Effector memory CD4-positive, alpha-beta T cell (primary cell): ENCODE results near the gene EPHA7.

Source experiments
- DNase-seq, 3 donors: peaks; one replicate each; pipeline ENCODE4 v3.0.0-alpha.2; 2020
- H3K27ac ChIP-seq: 2 replicates; pipeline ENCODE4 v1.7.0; 2013; ENCODE audit warnings: mild to moderate bottlenecking, low read length, moderate library complexity; ENCODE audit not compliant: insufficient read depth, poor library complexity, severe bottlenecking
- H3K27me3 ChIP-seq: replicated peaks from 2 replicates; pipeline ENCODE4 v1.7.0; 2013; ENCODE audit warnings: mild to moderate bottlenecking, low read length; ENCODE audit not compliant: insufficient read depth, control insufficient read depth, poor library complexity, severe bottlenecking
- H3K36me3 ChIP-seq: 2 replicates; pipeline ENCODE4 v1.7.0; 2013; ENCODE audit warnings: mild to moderate bottlenecking, low read length, moderate library complexity; ENCODE audit not compliant: control insufficient read depth, insufficient read depth
- H3K4me1 ChIP-seq: 2 replicates; pipeline ENCODE4 v1.7.0; 2013; ENCODE audit warnings: low read length, mild to moderate bottlenecking; ENCODE audit not compliant: control insufficient read depth, insufficient read depth, poor library complexity, severe bottlenecking
- H3K4me3 ChIP-seq: 2 replicates; pipeline ENCODE4 v1.7.0; 2013; ENCODE audit warnings: low read length, low read depth, mild to moderate bottlenecking; ENCODE audit not compliant: insufficient read depth, poor library complexity, severe bottlenecking
- H3K9me3 ChIP-seq: 2 replicates; pipeline ENCODE4 v1.7.0; 2013; ENCODE audit warnings: mild to moderate bottlenecking, low read length, moderate library complexity; ENCODE audit not compliant: control insufficient read depth

EPHA7 gene

DNA sequence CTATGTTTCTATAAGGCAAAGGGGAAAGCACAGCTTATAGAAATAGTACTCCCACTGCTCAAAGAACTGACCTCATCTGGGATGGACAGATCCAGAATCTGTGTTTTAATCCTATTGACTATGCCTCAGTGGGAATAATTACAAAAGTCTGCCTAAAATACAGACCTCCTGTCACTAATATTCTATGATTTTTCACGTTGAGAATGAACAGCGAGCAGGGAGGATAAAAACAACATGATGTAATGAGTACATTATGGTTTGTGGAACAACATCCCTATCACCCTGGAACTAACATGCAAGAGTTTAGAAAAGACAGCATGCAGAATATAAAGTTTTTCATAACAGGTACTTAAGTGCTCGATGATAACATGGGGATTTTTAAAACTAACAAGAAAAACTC lies 53.9 kb downstream of the EPHA7 start:
- Histone ChIP-seq H3K4me3 (no peak overlapping the region), H3K9me3 (no peaks in the 10 kb centered on the region), H3K4me1 (no peaks in the 10 kb centered on the region), H3K27ac (no peak overlapping the region), H3K27me3 (no peaks in the 10 kb centered on the region), H3K36me3 (no peaks in the 10 kb centered on the region)
- no peak for DNase-seq

DNA sequence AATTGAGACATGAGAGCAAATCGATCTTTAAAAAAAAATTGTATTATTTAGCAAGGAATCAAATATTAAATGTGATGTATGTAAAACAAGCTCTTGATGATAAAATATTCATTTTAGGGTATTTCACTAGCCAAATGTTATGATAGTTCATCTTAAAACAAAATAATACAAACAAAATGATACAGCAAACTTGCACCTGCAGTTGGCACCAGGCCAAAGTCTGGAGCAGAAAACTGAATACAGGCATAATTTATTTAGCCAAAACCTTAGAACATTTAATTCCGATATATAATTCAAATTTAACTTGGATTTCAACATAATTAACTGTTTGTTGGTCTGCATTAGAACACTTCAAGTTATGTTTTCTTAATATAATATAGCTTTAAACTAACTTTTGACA lies 60.9 kb downstream of the EPHA7 start:
- Histone ChIP-seq H3K4me3 (no peak overlapping the region), H3K27me3 (no peaks in the 10 kb centered on the region), H3K4me1 (no peaks in the 10 kb centered on the region), H3K9me3 (no peaks in the 10 kb centered on the region), H3K36me3 (no peaks in the 10 kb centered on the region), H3K27ac (no peak overlapping the region)
- DNase-seq, result no peak

GRCh38 chr6:93352604-93353003 lies 66.8 kb downstream of the EPHA7 start:
- no peaks in the 10 kb centered on the region for H3K36me3 ChIP-seq
- H3K27me3 ChIP-seq, result no peaks in the 10 kb centered on the region
- no peaks in the 10 kb centered on the region for H3K4me1 ChIP-seq
- H3K9me3 ChIP-seq, result no peaks in the 10 kb centered on the region
- no peak for DNase-seq
- H3K4me3 ChIP-seq, result no peak overlapping the region
- no peak overlapping the region for H3K27ac ChIP-seq

DNA sequence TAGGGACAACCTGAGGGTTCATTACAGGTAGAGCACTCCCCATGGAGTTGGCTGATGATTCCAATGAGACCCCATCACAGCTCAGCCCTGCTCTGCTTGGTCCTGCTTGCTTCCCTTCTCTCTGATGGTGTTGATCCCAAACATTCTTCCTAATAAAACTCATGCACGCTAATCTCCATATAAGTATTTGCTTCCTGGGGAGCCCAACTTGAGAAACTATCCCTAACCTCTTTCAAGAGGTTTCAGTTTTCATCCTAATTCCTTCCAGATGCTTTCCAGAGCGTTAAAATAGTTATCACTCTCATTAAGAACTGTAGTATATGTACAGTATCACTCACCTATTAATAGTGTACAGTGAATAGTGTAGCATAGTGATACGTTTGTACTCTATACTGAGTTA lies 68.1 kb downstream of the EPHA7 start:
- no peak overlapping the region for H3K4me3 ChIP-seq
- no peak for DNase-seq
- H3K27me3 ChIP-seq, result no peaks in the 10 kb centered on the region
- no peaks in the 10 kb centered on the region for H3K4me1 ChIP-seq
- H3K9me3 ChIP-seq, result no peaks in the 10 kb centered on the region
- H3K36me3 ChIP-seq, result no peaks in the 10 kb centered on the region
- no peak overlapping the region for H3K27ac ChIP-seq

DNA sequence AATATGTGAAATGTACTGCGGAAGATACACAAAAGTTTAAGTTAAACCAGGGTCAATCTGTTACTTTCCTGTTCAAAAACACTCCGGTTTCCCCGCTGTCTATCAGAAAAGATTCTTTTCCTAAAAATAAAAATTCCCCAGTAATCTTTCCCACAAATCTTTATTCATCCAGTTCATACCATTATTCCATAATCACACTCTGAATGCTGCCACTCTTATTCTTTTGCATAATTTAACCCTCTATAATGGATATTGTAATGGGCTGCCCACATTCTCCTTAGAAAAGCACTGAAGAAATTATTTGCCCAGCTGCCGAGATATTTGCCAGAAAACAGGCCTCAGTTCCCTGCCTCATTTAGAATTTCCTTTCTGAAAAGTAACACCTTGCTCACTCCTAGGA lies 68.6 kb downstream of the EPHA7 start:
- no peak overlapping the region for H3K27ac ChIP-seq
- H3K4me1 ChIP-seq, result no peaks in the 10 kb centered on the region
- no peak overlapping the region for H3K4me3 ChIP-seq
- H3K27me3 ChIP-seq, result no peaks in the 10 kb centered on the region
- H3K9me3 ChIP-seq, result no peaks in the 10 kb centered on the region
- no peaks in the 10 kb centered on the region for H3K36me3 ChIP-seq
- no peak for DNase-seq

- H3K36me3 ChIP-seq, result no peaks in the 10 kb centered on the region
- no peak overlapping the region for H3K4me3 ChIP-seq
- no peak overlapping the region for H3K27ac ChIP-seq
- DNase-seq, result no peak
- no peaks in the 10 kb centered on the region for H3K27me3 ChIP-seq
- H3K9me3 ChIP-seq, result no peaks in the 10 kb centered on the region
- H3K4me1 ChIP-seq, result no peaks in the 10 kb centered on the region
Observed at GRCh38 chr6:93344333-93344835, 75.0 kb downstream of the EPHA7 start.

DNA sequence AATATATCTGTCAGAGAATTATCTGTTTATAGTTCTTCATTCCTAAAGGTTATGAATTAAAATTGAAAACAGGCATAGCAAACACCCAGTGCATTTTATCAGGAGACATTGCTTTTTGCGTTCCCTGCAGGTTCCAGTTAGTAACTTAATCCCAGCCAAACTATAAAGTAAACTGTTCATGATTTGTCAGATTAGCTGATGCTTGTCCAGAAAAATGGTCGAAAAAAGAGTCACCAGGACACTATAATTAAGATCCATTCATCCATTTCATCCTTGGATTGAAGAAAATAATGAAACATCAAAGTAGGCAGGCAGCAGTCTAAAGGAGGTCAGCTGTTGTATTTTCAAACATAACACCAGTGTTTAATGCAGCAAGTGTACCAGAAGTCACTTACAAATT lies 75.9 kb downstream of the EPHA7 start:
- DNase-seq, result no peak
- Histone ChIP-seq H3K4me3 (no peak overlapping the region), H3K27me3 (no peaks in the 10 kb centered on the region), H3K27ac (no peak overlapping the region), H3K4me1 (no peaks in the 10 kb centered on the region), H3K36me3 (no peaks in the 10 kb centered on the region), H3K9me3 (no peaks in the 10 kb centered on the region)

GRCh38 chr6:93341900-93342613 lies 77.3 kb downstream of the EPHA7 start:
- no peaks in the 10 kb centered on the region for H3K9me3 ChIP-seq
- no peaks in the 10 kb centered on the region for H3K4me1 ChIP-seq
- no peak overlapping the region for H3K27ac ChIP-seq
- no peak for DNase-seq
- no peak overlapping the region for H3K4me3 ChIP-seq
- H3K27me3 ChIP-seq, result no peaks in the 10 kb centered on the region
- H3K36me3 ChIP-seq, result no peaks in the 10 kb centered on the region

GRCh38 chr6:93337772-93338394 lies 81.5 kb downstream of the EPHA7 start:
- no peaks in the 10 kb centered on the region for H3K36me3 ChIP-seq

GRCh38 chr6:93337014-93337413 lies 82.3 kb downstream of the EPHA7 start:
- H3K4me1 ChIP-seq, result no peaks in the 10 kb centered on the region
- H3K4me3 ChIP-seq, result no peak overlapping the region
- DNase-seq, result no peak
- H3K36me3 ChIP-seq, result no peaks in the 10 kb centered on the region
- H3K27me3 ChIP-seq, result no peaks in the 10 kb centered on the region
- no peaks in the 10 kb centered on the region for H3K9me3 ChIP-seq
- no peak overlapping the region for H3K27ac ChIP-seq

More at GRCh38 chr6:93337772-93338394, 81.5 kb downstream of the EPHA7 start:
- DNase-seq, result no peak
- no peaks in the 10 kb centered on the region for H3K9me3 ChIP-seq
- no peak overlapping the region for H3K27ac ChIP-seq
- H3K4me1 ChIP-seq, result no peaks in the 10 kb centered on the region
- no peak overlapping the region for H3K4me3 ChIP-seq
- no peaks in the 10 kb centered on the region for H3K27me3 ChIP-seq
